Cardiac fibroblast (primary cell): Measurements from ENCODE around the gene ELOVL1.

Experiments used
- DNase-seq, 2 donors: peaks; one replicate each; pipeline versions ENCODE4 v3.0.0 to v3.0.0-alpha.2; 2010; ENCODE audit warnings: low read depth in 2 of 2
- H3K4me3 ChIP-seq, 2 donors: replicated peaks in 1 of 2; 1 replicate in 1 of 2; 2 replicates in 1 of 2; pipeline ENCODE4 v1.5.1; 2011; ENCODE audit warnings: low read depth in 2 of 2, low read length in 2 of 2, mild to moderate bottlenecking in 2 of 2, moderate library complexity in 1 of 2
- TF ChIP-seq, protein P1 (sequence below): IDR thresholded peaks from one replicate; pipeline ENCODE4 v1.5.1; 2011; ENCODE audit warnings: low read depth, mild to moderate bottlenecking, low read length, inconsistent platforms

The ELOVL1 gene

GRCh38 chr1:43344267-43344850 lies 23.5 kb downstream of the ELOVL1 start:
- peak in 1 of 2 donors; percentile 26 for DNase-seq
- TF ChIP-seq, protein P1, sequence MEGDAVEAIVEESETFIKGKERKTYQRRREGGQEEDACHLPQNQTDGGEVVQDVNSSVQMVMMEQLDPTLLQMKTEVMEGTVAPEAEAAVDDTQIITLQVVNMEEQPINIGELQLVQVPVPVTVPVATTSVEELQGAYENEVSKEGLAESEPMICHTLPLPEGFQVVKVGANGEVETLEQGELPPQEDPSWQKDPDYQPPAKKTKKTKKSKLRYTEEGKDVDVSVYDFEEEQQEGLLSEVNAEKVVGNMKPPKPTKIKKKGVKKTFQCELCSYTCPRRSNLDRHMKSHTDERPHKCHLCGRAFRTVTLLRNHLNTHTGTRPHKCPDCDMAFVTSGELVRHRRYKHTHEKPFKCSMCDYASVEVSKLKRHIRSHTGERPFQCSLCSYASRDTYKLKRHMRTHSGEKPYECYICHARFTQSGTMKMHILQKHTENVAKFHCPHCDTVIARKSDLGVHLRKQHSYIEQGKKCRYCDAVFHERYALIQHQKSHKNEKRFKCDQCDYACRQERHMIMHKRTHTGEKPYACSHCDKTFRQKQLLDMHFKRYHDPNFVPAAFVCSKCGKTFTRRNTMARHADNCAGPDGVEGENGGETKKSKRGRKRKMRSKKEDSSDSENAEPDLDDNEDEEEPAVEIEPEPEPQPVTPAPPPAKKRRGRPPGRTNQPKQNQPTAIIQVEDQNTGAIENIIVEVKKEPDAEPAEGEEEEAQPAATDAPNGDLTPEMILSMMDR = no peak

GRCh38 chr1:43340559-43340958 lies 27.3 kb downstream of the ELOVL1 start:
- H3K4me3 ChIP-seq = no peak overlapping the region
- no peak for DNase-seq
- TF ChIP-seq, protein P1 = no peak

More at GRCh38 chr1:43344267-43344850, 23.5 kb downstream of the ELOVL1 start:
- H3K4me3 ChIP-seq = no peak overlapping the region

- DNase-seq = no peak
- H3K4me3 ChIP-seq = no peak overlapping the region
- TF ChIP-seq, protein P1 = no peak
These were observed 28.1 kb downstream of the ELOVL1 start for GRCh38 chr1:43339584-43340232.

GRCh38 chr1:43338001-43338400 lies 29.8 kb downstream of the ELOVL1 start:
- DNase-seq = no peak
- H3K4me3 ChIP-seq = no peak overlapping the region
- TF ChIP-seq, protein P1 = no peak

- TF ChIP-seq, protein P1 = no peak
- H3K4me3 ChIP-seq = no peak within 1 kb of the TSS
- no peak for DNase-seq
These were observed 30.2 kb downstream of the ELOVL1 start, which contains the start of gene MPL for GRCh38 chr1:43337588-43337987. Gene MPL (plus strand): TSS chr1:43337818. CDS start chr1:43337849, 31 bp downstream.

GRCh38 chr1:43334453-43335205 lies 33.2 kb downstream of the ELOVL1 start:
- DNase-seq = no peak
- TF ChIP-seq, protein P1 = no peak
- H3K4me3 ChIP-seq = no peak overlapping the region
